H9 (cell line): ENCODE data around the gene PUM1. TPM values are rescaled to one million over a fixed set of nuclear protein-coding genes. Genes with fewer than 3 reads are reported as not detected.

Experiments used
- DNase-seq: peaks from one replicate; pipeline ENCODE4 v3.0.0-alpha.2; 2017
- H2AFZ ChIP-seq: one replicate; pipeline ENCODE4 v1.6.1; 2013; ENCODE audit warnings: mild to moderate bottlenecking, low read length, control low read depth, moderate library complexity
- H2AK5ac ChIP-seq: 2 replicates; pipeline ENCODE4 v1.6.1; 2013; ENCODE audit warnings: low read length, control low read depth, mixed read lengths; ENCODE audit not compliant: insufficient read length
- H2BK120ac ChIP-seq: one replicate; pipeline ENCODE4 v1.6.1; 2013; ENCODE audit warnings: low read depth, mild to moderate bottlenecking, low read length, control low read depth, inconsistent platforms; ENCODE audit not compliant: poor library complexity, severe bottlenecking
- H2BK12ac ChIP-seq: 2 replicates; pipeline ENCODE4 v1.6.1; 2013; ENCODE audit warnings: low read length, control low read depth, mixed read lengths, low read depth; ENCODE audit not compliant: insufficient read length
- H2BK15ac ChIP-seq: 2 replicates; pipeline ENCODE4 v1.6.1; 2013; ENCODE audit warnings: low read depth, low read length, control low read depth
- H2BK20ac ChIP-seq: one replicate; pipeline ENCODE4 v1.6.1; 2013; ENCODE audit warnings: low read depth, mild to moderate bottlenecking, low read length, control low read depth, inconsistent platforms; ENCODE audit not compliant: poor library complexity, severe bottlenecking
- H2BK5ac ChIP-seq: 2 replicates; pipeline ENCODE4 v1.6.1; 2013; ENCODE audit warnings: low read length, control low read depth, mixed read lengths; ENCODE audit not compliant: insufficient read length
- H3K14ac ChIP-seq: 2 replicates; pipeline ENCODE4 v1.6.1; 2013; ENCODE audit warnings: low read length, control low read depth; ENCODE audit not compliant: insufficient read depth
- H3K18ac ChIP-seq: 2 replicates; pipeline ENCODE4 v1.6.1; 2013; ENCODE audit warnings: low read depth, mild to moderate bottlenecking, mixed read lengths, low read length, control low read depth; ENCODE audit not compliant: insufficient read length
- H3K23ac ChIP-seq: 2 replicates; pipeline ENCODE4 v1.6.1; 2013; ENCODE audit warnings: low read length, control low read depth, mixed read lengths, low read depth; ENCODE audit not compliant: insufficient read length
- H3K23me2 ChIP-seq: 2 replicates; pipeline ENCODE4 v1.6.1; 2013; ENCODE audit warnings: low read depth, mild to moderate bottlenecking, mixed read lengths, low read length, control low read depth; ENCODE audit not compliant: insufficient read length, poor library complexity, severe bottlenecking
- H3K27ac ChIP-seq: 2 replicates; pipeline ENCODE4 v1.5.1; 2013; ENCODE audit warnings: low read length, control low read depth, mixed read lengths, low read depth; ENCODE audit not compliant: insufficient read length
- H3K27me3 ChIP-seq: 2 replicates; pipeline ENCODE4 v1.6.1; 2013; ENCODE audit warnings: low read length, control low read depth, inconsistent platforms; ENCODE audit not compliant: insufficient read depth
- H3K4ac ChIP-seq: 2 replicates; pipeline ENCODE4 v1.6.1; 2013; ENCODE audit warnings: low read depth, mild to moderate bottlenecking, control low read depth, inconsistent platforms, low read length, moderate library complexity
- H3K4me1 ChIP-seq: 2 replicates; pipeline ENCODE4 v1.6.1; 2013; ENCODE audit warnings: low read length, control low read depth, inconsistent platforms; ENCODE audit not compliant: insufficient read depth
- H3K4me2 ChIP-seq: 2 replicates; pipeline ENCODE4 v1.6.1; 2013; ENCODE audit warnings: low read length, control low read depth, mixed read lengths; ENCODE audit not compliant: insufficient read length, insufficient read depth
- H3K56ac ChIP-seq: 2 replicates; pipeline ENCODE4 v1.6.1; 2013; ENCODE audit warnings: low read depth, mild to moderate bottlenecking, mixed read lengths, low read length, control low read depth; ENCODE audit not compliant: insufficient read length
- H3K79me1 ChIP-seq: 2 replicates; pipeline ENCODE4 v1.6.1; 2013; ENCODE audit warnings: low read depth, mild to moderate bottlenecking, moderate library complexity, low read length, control low read depth, inconsistent platforms; ENCODE audit not compliant: insufficient read depth, poor library complexity, severe bottlenecking
- H3K79me2 ChIP-seq: 2 replicates; pipeline ENCODE4 v1.6.1; 2013; ENCODE audit warnings: low read length, control low read depth, inconsistent platforms; ENCODE audit not compliant: insufficient read depth
- H3K9ac ChIP-seq: 2 replicates; pipeline ENCODE4 v1.6.1; 2013; ENCODE audit warnings: low read length, control low read depth, mixed read lengths; ENCODE audit not compliant: insufficient read length; ENCODE audit errors: extremely low read depth
- H3K9me3 ChIP-seq: one replicate; pipeline ENCODE4 v1.6.1; 2013; ENCODE audit warnings: low read depth, low read length, inconsistent platforms; ENCODE audit not compliant: control insufficient read depth
- H3T11ph ChIP-seq: one replicate; pipeline ENCODE4 v1.6.1; 2013; ENCODE audit warnings: mild to moderate bottlenecking, low read length, control low read depth, inconsistent platforms
- H4K20me1 ChIP-seq: one replicate; pipeline ENCODE4 v1.6.1; 2013; ENCODE audit not compliant: control insufficient read depth, insufficient read length, insufficient read depth
- H4K5ac ChIP-seq: 2 replicates; pipeline ENCODE4 v1.6.1; 2013; ENCODE audit warnings: low read depth, mild to moderate bottlenecking, mixed read lengths, low read length, control low read depth; ENCODE audit not compliant: insufficient read length
- H4K8ac ChIP-seq: replicated peaks from 2 replicates; pipeline ENCODE4 v1.6.1; 2013; ENCODE audit warnings: low read length, control low read depth, mixed read lengths, low read depth; ENCODE audit not compliant: insufficient read length
- H4K91ac ChIP-seq: 2 replicates; pipeline ENCODE4 v1.6.1; 2013; ENCODE audit warnings: low read depth, mild to moderate bottlenecking, moderate library complexity, mixed read lengths, low read length, control low read depth; ENCODE audit not compliant: insufficient read length
- H3K27ac Mint-ChIP-seq, 3 experiments: 2 replicates in 2 of 3; 3 replicates in 1 of 3; pipeline ENCODE4 v1.8.0; 2020 to 2021; ENCODE audit warnings: mixed read lengths in 3 of 3, mild to moderate bottlenecking in 1 of 3, moderate library complexity in 1 of 3
- H3K27me3 Mint-ChIP-seq: 2 replicates; pipeline ENCODE4 v1.8.0; 2021; ENCODE audit warnings: low read depth, mild to moderate bottlenecking, moderate library complexity, mixed read lengths
- H3K36me3 Mint-ChIP-seq, 3 experiments: 2 replicates in 2 of 3; 3 replicates in 1 of 3; pipeline ENCODE4 v1.8.0; 2020 to 2021; ENCODE audit warnings: low read depth in 3 of 3, mixed read lengths in 3 of 3; ENCODE audit not compliant: insufficient read depth in 1 of 3
- H3K4me1 Mint-ChIP-seq, 2 experiments: 2 replicates each; pipeline ENCODE4 v1.8.0; 2020; ENCODE audit warnings: mixed read lengths in 2 of 2
- H3K4me3 Mint-ChIP-seq, 2 experiments: 2 replicates in 1 of 2; 3 replicates in 1 of 2; pipeline ENCODE4 v1.8.0; 2020 to 2021; ENCODE audit warnings: mild to moderate bottlenecking in 2 of 2, mixed read lengths in 2 of 2, moderate library complexity in 1 of 2
- H3K9me3 Mint-ChIP-seq, 2 experiments: 2 replicates in 1 of 2; 3 replicates in 1 of 2; pipeline ENCODE4 v1.8.0; 2020; ENCODE audit warnings: mild to moderate bottlenecking in 2 of 2, mixed read lengths in 2 of 2, moderate library complexity in 1 of 2
- CTCF ChIP-seq: fragments of 200-600 bp; sonication (generic); conservative IDR thresholded peaks from 3 replicates; pipeline ENCODE4 v1.8.0; 2021; ENCODE audit warnings: antibody characterized with exemption, mild to moderate bottlenecking
- WGBS: extraction: QIAGEN DNeasy Blood & Tissue Kit; methylation state at CpG from one replicate; pipeline ENCODE4 v1.1.7; 2013; ENCODE audit warnings: missing lambda C conversion rate, low lambda C conversion rate, mixed read lengths; ENCODE audit not compliant: insufficient read length; ENCODE audit errors: extremely low coverage; 5-methylcytosine and 5-hydroxymethylcytosine counted together
- total RNA-seq: library from RNA; stranded (reverse); gene quantifications from 2 replicates; pipeline ENCODE4 v1.2.1, GENCODE V29; 2021

PUM1 gene
- total RNA-seq, 1 experiment from 2014 or later, result 164 TPM

GRCh38 chr1:30915491-30916230 lies 149.9 kb downstream of the PUM1 start:
- DNase-seq, result no peak
- no peaks in the 10 kb centered on the region for H3K79me2 ChIP-seq
- H4K20me1 ChIP-seq, result no peaks in the 10 kb centered on the region
- H3K18ac ChIP-seq, result no peak overlapping the region
- H2AK5ac ChIP-seq, result no peak overlapping the region
- H3K14ac ChIP-seq, result no peak overlapping the region
- H3K4ac ChIP-seq, result no peak overlapping the region
- no CpG with 5 or more reads among the region's 13 CpGs for WGBS
- no peak overlapping the region for H3K23ac ChIP-seq
- H3K4me3 Mint-ChIP-seq, result no peak overlapping the region
- H2BK5ac ChIP-seq, result no peak overlapping the region
- no peak overlapping the region for H2BK12ac ChIP-seq
- H4K8ac ChIP-seq, result no peak overlapping the region
- no peak overlapping the region for H2BK120ac ChIP-seq
- H3K9ac ChIP-seq, result no peak overlapping the region
- H2AFZ ChIP-seq, result no peak overlapping the region
- H3K27me3 ChIP-seq, result no peaks in the 10 kb centered on the region
- H4K91ac ChIP-seq, result no peak overlapping the region
- H3K27me3 Mint-ChIP-seq, result peaks cover under 1% of the 10 kb centered on the region
- H3K79me1 ChIP-seq, result no peaks in the 10 kb centered on the region
- peaks cover 5% of the 10 kb centered on the region; the same call in 1 of the 2 replicates for H3K4me1 ChIP-seq
- H3T11ph ChIP-seq, result no peak overlapping the region
- peaks cover 8 to 20% of the 10 kb centered on the region in 2 experiments for H3K4me1 Mint-ChIP-seq
- H3K27ac Mint-ChIP-seq, result no peak overlapping the region; a peak in 1 of 7 replicates
- H2BK15ac ChIP-seq, result no peak overlapping the region
- H3K9me3 Mint-ChIP-seq, result no peaks in the 10 kb centered on the region
- H3K36me3 Mint-ChIP-seq, result no peaks in the 10 kb centered on the region
- H4K5ac ChIP-seq, result no peak overlapping the region
- H2BK20ac ChIP-seq, result no peak overlapping the region
- H3K56ac ChIP-seq, result no peak overlapping the region
- no peaks in the 10 kb centered on the region for H3K23me2 ChIP-seq
- no peak overlapping the region for H3K27ac ChIP-seq
- no peaks in the 10 kb centered on the region for H3K9me3 ChIP-seq
- H3K4me2 ChIP-seq, result no peak overlapping the region
- TF ChIP-seq CTCF, result no peak
